GM23338 (cell line): ENCODE data around the gene SLC4A2. TPM values are rescaled to one million over a fixed set of nuclear protein-coding genes. Genes with fewer than 3 reads are reported as not detected.

Experiments used
- ATAC-seq: fragments of 200-7000 bp; cut with Tn5 transposase; 3 replicates; pipeline ENCODE4 v1.9.1; 2020
- DNase-seq: peaks from one replicate; pipeline ENCODE4 v3.0.0-alpha.2; 2015; ENCODE audit warnings: low spot score
- H2AFZ ChIP-seq: fragments of 200-600 bp; sonication (generic); 2 replicates; pipeline ENCODE4 v1.8.0; 2016; ENCODE audit warnings: antibody characterized with exemption, mild to moderate bottlenecking, moderate library complexity
- H3F3A ChIP-seq: fragments of 200-600 bp; sonication (generic); replicated peaks from 2 replicates; pipeline ENCODE4 v1.8.0; 2017; ENCODE audit warnings: antibody characterized with exemption, mixed run types, low read depth
- H3K27ac ChIP-seq: fragments of 200-600 bp; sonication (generic); 2 replicates; pipeline ENCODE4 v1.6.1; 2016; ENCODE audit warnings: low read depth
- H3K27me3 ChIP-seq: fragments of 200-600 bp; sonication (generic); 2 replicates; pipeline ENCODE4 v1.8.0; 2016; ENCODE audit warnings: mild to moderate bottlenecking, mixed run types, moderate library complexity; ENCODE audit not compliant: insufficient read depth
- H3K36me3 ChIP-seq: fragments of 200-600 bp; sonication (generic); 2 replicates; pipeline ENCODE4 v1.8.0; 2016; ENCODE audit warnings: mild to moderate bottlenecking; ENCODE audit not compliant: insufficient read depth
- H3K4me1 ChIP-seq: fragments of 200-600 bp; sonication (generic); 2 replicates; pipeline ENCODE4 v1.8.0; 2016; ENCODE audit warnings: mild to moderate bottlenecking, moderate library complexity; ENCODE audit not compliant: insufficient read depth
- H3K4me2 ChIP-seq: fragments of 200-600 bp; sonication (generic); 2 replicates; pipeline ENCODE4 v1.7.1; 2017; ENCODE audit warnings: mixed run types
- H3K4me3 ChIP-seq: fragments of 200-600 bp; sonication (generic); 2 replicates; pipeline ENCODE4 v1.6.1; 2016; ENCODE audit warnings: mixed run types
- H3K79me2 ChIP-seq: fragments of 200-600 bp; sonication (generic); replicated peaks from 2 replicates; pipeline ENCODE4 v1.8.0; 2017; ENCODE audit warnings: mild to moderate bottlenecking; ENCODE audit not compliant: insufficient read depth
- H3K9me2 ChIP-seq: fragments of 200-600 bp; sonication (generic); 2 replicates; pipeline ENCODE4 v1.8.0; 2017; ENCODE audit not compliant: insufficient read depth
- H4K20me1 ChIP-seq: fragments of 200-600 bp; sonication (generic); replicated peaks from 2 replicates; pipeline ENCODE4 v1.8.0; 2017; ENCODE audit warnings: mild to moderate bottlenecking; ENCODE audit not compliant: insufficient read depth
- H3K27ac Mint-ChIP-seq: 2 replicates; pipeline ENCODE4 v1.8.0; 2020; ENCODE audit warnings: inconsistent platforms, mild to moderate bottlenecking, moderate library complexity, mixed read lengths
- H3K27me3 Mint-ChIP-seq: 3 replicates; pipeline ENCODE4 v1.8.0; 2022; ENCODE audit warnings: low read depth, mild to moderate bottlenecking, moderate library complexity, mixed read lengths, inconsistent platforms; ENCODE audit not compliant: insufficient read depth, poor library complexity
- H3K36me3 Mint-ChIP-seq: 3 replicates; pipeline ENCODE4 v1.8.0; 2021; ENCODE audit warnings: low read depth, mild to moderate bottlenecking, inconsistent platforms, moderate library complexity, mixed read lengths
- H3K4me1 Mint-ChIP-seq: 3 replicates; pipeline ENCODE4 v1.8.0; 2020; ENCODE audit warnings: mild to moderate bottlenecking, inconsistent platforms, mixed read lengths
- H3K4me3 Mint-ChIP-seq: 3 replicates; pipeline ENCODE4 v1.8.0; 2021; ENCODE audit warnings: moderate library complexity, mild to moderate bottlenecking, inconsistent platforms, mixed read lengths
- H3K9me3 Mint-ChIP-seq: 3 replicates; pipeline ENCODE4 v1.8.0; 2020; ENCODE audit warnings: moderate library complexity, mild to moderate bottlenecking, inconsistent platforms, mixed read lengths
- JUNB ChIP-seq: IDR thresholded peaks from one replicate; pipeline ENCODE4 v1.6.1; 2016; ENCODE audit warnings: antibody characterized with exemption; ENCODE audit not compliant: unreplicated experiment
- NANOG ChIP-seq: IDR thresholded peaks from 2 replicates; pipeline ENCODE4 v1.6.1; 2016; ENCODE audit warnings: antibody characterized with exemption, borderline replicate concordance
- STAT1 ChIP-seq: IDR thresholded peaks from one replicate; pipeline ENCODE4 v1.6.1; 2016; ENCODE audit warnings: antibody characterized with exemption; ENCODE audit not compliant: unreplicated experiment
- ZNF114 ChIP-seq: fragments of 250-450 bp; sonication (Bioruptor Pico); IDR thresholded peaks from 2 replicates; pipeline ENCODE4 v1.5.0; 2020; ENCODE audit warnings: mild to moderate bottlenecking, moderate library complexity
- polyA plus RNA-seq: library from polyadenylated mRNA; unstranded; fragments of >200 nt; fragmentation: Nextera tagmentation; extraction: Ambion mirVana; gene quantifications from 2 replicates; pipeline ENCODE4 v1.2.1, GENCODE V29; 2016
- total RNA-seq: library from RNA; depleted of rRNA; stranded (reverse); fragments of >200 nt; shearing (Covaris generic); gene quantifications from 2 replicates; pipeline ENCODE4 v1.2.3, GENCODE V29; 2014
- TF ChIP-seq, protein P1 (sequence below): fragments of 250-450 bp; sonication (Bioruptor Pico); IDR thresholded peaks from 2 replicates; pipeline ENCODE4 v1.5.0; 2020; ENCODE audit warnings: mild to moderate bottlenecking, moderate library complexity
- TF ChIP-seq, protein P2 (sequence below), 2 experiments: fragments of 200-600 bp in 1 of 2; sonication (generic) in 1 of 2; conservative IDR thresholded peaks; 2 replicates each; pipeline versions ENCODE4 v1.5.1 to v1.6.1; 2016 to 2017; ENCODE audit warnings: antibody characterized with exemption in 2 of 2, low read depth in 2 of 2, mild to moderate bottlenecking in 2 of 2, moderate library complexity in 1 of 2
- TF ChIP-seq, protein P3 (sequence below): IDR thresholded peaks from one replicate; pipeline ENCODE4 v1.6.1; 2018; ENCODE audit warnings: antibody characterized with exemption; ENCODE audit not compliant: unreplicated experiment

SLC4A2 gene
- total and polyA plus RNA-seq, 2 experiments from 2014 or later = 64.8 to 106 TPM

DNA sequence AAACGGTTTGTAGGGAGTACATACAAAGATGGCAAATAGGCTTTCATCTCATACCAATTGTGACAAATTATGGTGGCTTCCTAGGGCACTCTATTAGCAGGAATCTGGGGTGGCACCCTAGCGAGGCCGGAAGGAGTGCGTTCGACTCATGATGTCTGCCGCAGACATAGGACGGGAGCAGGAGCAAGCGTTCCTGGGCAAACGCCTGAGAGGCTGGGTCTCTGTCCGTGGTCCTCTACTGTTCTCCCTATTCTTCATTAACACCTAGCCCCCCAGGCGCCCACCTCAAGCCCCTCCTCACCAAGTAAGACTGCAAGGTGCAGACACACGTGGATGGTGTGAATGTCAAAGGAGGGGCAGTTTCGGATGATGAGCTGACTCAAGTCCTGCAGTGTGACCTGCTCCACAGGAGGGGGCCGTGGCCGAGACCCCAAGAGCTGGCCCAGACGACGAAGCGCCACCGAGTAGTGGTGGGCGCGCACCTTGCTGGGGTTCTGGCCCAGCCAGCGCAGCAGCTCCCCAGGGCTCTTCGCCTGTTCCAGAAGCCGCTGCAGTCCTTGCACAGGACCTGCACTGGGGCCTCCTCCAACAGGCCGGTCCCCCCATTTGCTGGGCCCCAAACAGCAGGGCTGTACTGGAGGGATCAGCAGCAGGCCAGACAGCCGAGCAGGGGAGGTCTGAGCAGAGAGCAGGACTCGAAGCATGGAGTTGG is 20.0 kb downstream of the SLC4A2 start:
- H3K27ac ChIP-seq = no peak overlapping the region
- no peak overlapping the region for H3K27ac Mint-ChIP-seq
- peaks cover 23% of the 10 kb centered on the region for H3K36me3 Mint-ChIP-seq

DNA sequence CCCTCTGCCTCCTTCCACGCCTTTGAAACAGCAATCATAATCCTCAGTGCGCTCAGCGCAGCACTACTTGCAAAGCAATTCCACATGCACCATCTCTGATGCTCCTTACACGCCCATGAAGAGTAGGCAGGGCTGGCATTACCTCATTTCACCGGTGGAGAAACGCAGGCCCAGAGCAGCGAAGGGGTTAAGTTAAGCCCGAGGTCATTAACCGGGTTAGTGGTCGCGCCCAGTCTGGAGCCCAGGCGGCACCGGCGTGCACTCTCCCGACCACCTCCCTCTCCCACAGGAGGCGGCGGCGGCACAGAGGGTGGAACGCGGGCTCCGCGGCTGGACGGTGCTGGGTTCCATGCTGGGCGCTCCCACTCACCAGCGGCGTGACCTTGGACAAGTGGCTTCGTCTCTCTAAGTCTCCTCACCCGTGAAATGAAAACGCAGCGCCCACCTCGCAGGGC is 20.7 kb downstream of the SLC4A2 start:
- no peak overlapping the region for H3K27ac ChIP-seq
- H3K4me3 ChIP-seq = peak overlapping the region; percentile 91
- peaks cover 26% of the 10 kb centered on the region for H3K27me3 Mint-ChIP-seq
- H3K4me1 Mint-ChIP-seq = peaks cover 42% of the 10 kb centered on the region
- peaks cover 18% of the 10 kb centered on the region for H3K36me3 Mint-ChIP-seq
- ATAC-seq (peak; percentile 2), DNase-seq (no peak)
- peak overlapping the region; percentile 89 for H3K4me3 Mint-ChIP-seq
- no peaks in the 10 kb centered on the region for H3K9me2 ChIP-seq
- peak overlapping the region; percentile 86; the same call in 1 of the 2 replicates for H2AFZ ChIP-seq
- H3K4me1 ChIP-seq = peaks cover 35% of the 10 kb centered on the region
- peaks cover 12% of the 10 kb centered on the region for H4K20me1 ChIP-seq
- peaks cover 18% of the 10 kb centered on the region for H3F3A ChIP-seq
- peak overlapping the region; percentile 98 for H3K4me2 ChIP-seq
- H3K9me3 Mint-ChIP-seq = peaks cover 2% of the 10 kb centered on the region; the same call in 1 of the 3 replicates
- H3K27me3 ChIP-seq = peaks cover 16% of the 10 kb centered on the region
- peak overlapping the region; percentile 86; the same call in 1 of the 2 replicates for H3K27ac Mint-ChIP-seq
- peaks cover 6% of the 10 kb centered on the region; the same call in 1 of the 2 replicates for H3K79me2 ChIP-seq
- no peaks in the 10 kb centered on the region for H3K36me3 ChIP-seq
- no peak for TF ChIP-seq ZNF114 (CRISPR knock-in tag)
- no peak for TF ChIP-seq NANOG
- TF ChIP-seq, protein P1, sequence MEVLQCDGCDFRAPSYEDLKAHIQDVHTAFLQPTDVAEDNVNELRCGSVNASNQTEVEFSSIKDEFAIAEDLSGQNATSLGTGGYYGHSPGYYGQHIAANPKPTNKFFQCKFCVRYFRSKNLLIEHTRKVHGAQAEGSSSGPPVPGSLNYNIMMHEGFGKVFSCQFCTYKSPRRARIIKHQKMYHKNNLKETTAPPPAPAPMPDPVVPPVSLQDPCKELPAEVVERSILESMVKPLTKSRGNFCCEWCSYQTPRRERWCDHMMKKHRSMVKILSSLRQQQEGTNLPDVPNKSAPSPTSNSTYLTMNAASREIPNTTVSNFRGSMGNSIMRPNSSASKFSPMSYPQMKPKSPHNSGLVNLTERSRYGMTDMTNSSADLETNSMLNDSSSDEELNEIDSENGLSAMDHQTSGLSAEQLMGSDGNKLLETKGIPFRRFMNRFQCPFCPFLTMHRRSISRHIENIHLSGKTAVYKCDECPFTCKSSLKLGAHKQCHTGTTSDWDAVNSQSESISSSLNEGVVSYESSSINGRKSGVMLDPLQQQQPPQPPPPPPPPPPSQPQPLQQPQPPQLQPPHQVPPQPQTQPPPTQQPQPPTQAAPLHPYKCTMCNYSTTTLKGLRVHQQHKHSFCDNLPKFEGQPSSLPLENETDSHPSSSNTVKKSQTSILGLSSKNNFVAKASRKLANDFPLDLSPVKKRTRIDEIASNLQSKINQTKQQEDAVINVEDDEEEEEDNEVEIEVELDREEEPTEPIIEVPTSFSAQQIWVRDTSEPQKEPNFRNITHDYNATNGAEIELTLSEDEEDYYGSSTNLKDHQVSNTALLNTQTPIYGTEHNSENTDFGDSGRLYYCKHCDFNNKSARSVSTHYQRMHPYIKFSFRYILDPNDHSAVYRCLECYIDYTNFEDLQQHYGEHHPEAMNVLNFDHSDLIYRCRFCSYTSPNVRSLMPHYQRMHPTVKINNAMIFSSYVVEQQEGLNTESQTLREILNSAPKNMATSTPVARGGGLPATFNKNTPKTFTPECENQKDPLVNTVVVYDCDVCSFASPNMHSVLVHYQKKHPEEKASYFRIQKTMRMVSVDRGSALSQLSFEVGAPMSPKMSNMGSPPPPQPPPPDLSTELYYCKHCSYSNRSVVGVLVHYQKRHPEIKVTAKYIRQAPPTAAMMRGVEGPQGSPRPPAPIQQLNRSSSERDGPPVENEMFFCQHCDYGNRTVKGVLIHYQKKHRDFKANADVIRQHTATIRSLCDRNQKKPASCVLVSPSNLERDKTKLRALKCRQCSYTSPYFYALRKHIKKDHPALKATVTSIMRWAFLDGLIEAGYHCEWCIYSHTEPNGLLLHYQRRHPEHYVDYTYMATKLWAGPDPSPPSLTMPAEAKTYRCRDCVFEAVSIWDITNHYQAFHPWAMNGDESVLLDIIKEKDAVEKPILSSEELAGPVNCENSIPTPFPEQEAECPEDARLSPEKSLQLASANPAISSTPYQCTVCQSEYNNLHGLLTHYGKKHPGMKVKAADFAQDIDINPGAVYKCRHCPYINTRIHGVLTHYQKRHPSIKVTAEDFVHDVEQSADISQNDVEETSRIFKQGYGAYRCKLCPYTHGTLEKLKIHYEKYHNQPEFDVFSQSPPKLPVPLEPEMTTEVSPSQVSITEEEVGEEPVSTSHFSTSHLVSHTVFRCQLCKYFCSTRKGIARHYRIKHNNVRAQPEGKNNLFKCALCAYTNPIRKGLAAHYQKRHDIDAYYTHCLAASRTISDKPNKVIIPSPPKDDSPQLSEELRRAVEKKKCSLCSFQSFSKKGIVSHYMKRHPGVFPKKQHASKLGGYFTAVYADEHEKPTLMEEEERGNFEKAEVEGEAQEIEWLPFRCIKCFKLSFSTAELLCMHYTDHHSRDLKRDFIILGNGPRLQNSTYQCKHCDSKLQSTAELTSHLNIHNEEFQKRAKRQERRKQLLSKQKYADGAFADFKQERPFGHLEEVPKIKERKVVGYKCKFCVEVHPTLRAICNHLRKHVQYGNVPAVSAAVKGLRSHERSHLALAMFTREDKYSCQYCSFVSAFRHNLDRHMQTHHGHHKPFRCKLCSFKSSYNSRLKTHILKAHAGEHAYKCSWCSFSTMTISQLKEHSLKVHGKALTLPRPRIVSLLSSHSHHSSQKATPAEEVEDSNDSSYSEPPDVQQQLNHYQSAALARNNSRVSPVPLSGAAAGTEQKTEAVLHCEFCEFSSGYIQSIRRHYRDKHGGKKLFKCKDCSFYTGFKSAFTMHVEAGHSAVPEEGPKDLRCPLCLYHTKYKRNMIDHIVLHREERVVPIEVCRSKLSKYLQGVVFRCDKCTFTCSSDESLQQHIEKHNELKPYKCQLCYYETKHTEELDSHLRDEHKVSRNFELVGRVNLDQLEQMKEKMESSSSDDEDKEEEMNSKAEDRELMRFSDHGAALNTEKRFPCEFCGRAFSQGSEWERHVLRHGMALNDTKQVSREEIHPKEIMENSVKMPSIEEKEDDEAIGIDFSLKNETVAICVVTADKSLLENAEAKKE (CRISPR knock-in tag) = no peak
- TF ChIP-seq, protein P2, sequence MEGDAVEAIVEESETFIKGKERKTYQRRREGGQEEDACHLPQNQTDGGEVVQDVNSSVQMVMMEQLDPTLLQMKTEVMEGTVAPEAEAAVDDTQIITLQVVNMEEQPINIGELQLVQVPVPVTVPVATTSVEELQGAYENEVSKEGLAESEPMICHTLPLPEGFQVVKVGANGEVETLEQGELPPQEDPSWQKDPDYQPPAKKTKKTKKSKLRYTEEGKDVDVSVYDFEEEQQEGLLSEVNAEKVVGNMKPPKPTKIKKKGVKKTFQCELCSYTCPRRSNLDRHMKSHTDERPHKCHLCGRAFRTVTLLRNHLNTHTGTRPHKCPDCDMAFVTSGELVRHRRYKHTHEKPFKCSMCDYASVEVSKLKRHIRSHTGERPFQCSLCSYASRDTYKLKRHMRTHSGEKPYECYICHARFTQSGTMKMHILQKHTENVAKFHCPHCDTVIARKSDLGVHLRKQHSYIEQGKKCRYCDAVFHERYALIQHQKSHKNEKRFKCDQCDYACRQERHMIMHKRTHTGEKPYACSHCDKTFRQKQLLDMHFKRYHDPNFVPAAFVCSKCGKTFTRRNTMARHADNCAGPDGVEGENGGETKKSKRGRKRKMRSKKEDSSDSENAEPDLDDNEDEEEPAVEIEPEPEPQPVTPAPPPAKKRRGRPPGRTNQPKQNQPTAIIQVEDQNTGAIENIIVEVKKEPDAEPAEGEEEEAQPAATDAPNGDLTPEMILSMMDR (conservative IDR thresholded peaks at IDR 0.05; ENCODE audit: low read depth in 2 of 2) = no peak
- TF ChIP-seq JUNB = no peak

More for the DNA sequence above, 20.0 kb downstream of the SLC4A2 start:
- Mint-ChIP-seq H3K27me3 (peaks cover 23% of the 10 kb centered on the region), H3K4me3 (peak overlapping the region; percentile 89), H3K4me1 (peaks cover 37% of the 10 kb centered on the region), H3K9me3 (peaks cover 2% of the 10 kb centered on the region; the same call in 1 of the 3 replicates)
- H4K20me1 ChIP-seq = peaks cover 12% of the 10 kb centered on the region
- no peaks in the 10 kb centered on the region for H3K36me3 ChIP-seq
- H3K9me2 ChIP-seq = no peaks in the 10 kb centered on the region
- peaks cover 31% of the 10 kb centered on the region for H3K4me1 ChIP-seq
- H3K27me3 ChIP-seq = peaks cover 8% of the 10 kb centered on the region
- peak overlapping the region; percentile 91 for H3K4me3 ChIP-seq
- ATAC-seq = no peak
- H3K4me2 ChIP-seq = peak overlapping the region; percentile 98
- H3F3A ChIP-seq = 0 out of 2 replicates have a peak, but pooled peaks cover 15% of the 10 kb centered on the region
- no peak for TF ChIP-seq STAT1
- TF ChIP-seq, protein P3, sequence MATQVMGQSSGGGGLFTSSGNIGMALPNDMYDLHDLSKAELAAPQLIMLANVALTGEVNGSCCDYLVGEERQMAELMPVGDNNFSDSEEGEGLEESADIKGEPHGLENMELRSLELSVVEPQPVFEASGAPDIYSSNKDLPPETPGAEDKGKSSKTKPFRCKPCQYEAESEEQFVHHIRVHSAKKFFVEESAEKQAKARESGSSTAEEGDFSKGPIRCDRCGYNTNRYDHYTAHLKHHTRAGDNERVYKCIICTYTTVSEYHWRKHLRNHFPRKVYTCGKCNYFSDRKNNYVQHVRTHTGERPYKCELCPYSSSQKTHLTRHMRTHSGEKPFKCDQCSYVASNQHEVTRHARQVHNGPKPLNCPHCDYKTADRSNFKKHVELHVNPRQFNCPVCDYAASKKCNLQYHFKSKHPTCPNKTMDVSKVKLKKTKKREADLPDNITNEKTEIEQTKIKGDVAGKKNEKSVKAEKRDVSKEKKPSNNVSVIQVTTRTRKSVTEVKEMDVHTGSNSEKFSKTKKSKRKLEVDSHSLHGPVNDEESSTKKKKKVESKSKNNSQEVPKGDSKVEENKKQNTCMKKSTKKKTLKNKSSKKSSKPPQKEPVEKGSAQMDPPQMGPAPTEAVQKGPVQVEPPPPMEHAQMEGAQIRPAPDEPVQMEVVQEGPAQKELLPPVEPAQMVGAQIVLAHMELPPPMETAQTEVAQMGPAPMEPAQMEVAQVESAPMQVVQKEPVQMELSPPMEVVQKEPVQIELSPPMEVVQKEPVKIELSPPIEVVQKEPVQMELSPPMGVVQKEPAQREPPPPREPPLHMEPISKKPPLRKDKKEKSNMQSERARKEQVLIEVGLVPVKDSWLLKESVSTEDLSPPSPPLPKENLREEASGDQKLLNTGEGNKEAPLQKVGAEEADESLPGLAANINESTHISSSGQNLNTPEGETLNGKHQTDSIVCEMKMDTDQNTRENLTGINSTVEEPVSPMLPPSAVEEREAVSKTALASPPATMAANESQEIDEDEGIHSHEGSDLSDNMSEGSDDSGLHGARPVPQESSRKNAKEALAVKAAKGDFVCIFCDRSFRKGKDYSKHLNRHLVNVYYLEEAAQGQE = peak; percentile 31
- DNase-seq = no peak
- H3K79me2 ChIP-seq = peaks cover 6% of the 10 kb centered on the region; the same call in 1 of the 2 replicates
- H2AFZ ChIP-seq = no peak overlapping the region
